Measurements from ENCODE around the gene SND1. TPM values are rescaled to one million over a fixed set of nuclear protein-coding genes. Genes with fewer than 3 reads are reported as not detected.

SND1 gene
- total and polyA plus RNA-seq, 2 donors (not counting 3 experiments of a cell fraction or from before 2014, with no cell fraction given) = 116 to 249 TPM

GRCh38 chr7:127854383-127854782, 202.4 kb downstream of the SND1 start:
- no peaks in the 10 kb centered on the region for H3K9me1 ChIP-seq (replicated peaks; ENCODE audit: control insufficient read depth, extremely low read depth, insufficient read depth, low read length)
- FAIRE-seq = no peak
- no peak overlapping the region for H3K27ac ChIP-seq (ENCODE audit: insufficient read depth, low read depth, low read length)
- BruUV-seq (replicated peaks) = no TSS peak
- TF ChIP-seq GATA2 (IDR thresholded peaks at IDR 0.05; ENCODE audit: insufficient read depth, insufficient read length, low read depth, low read length) (no peak), CTCF (IDR thresholded peaks at IDR 0.05; ENCODE audit: extremely low read depth in 1 of 2, insufficient read depth in 1 of 2, low read depth in 1 of 2, low read length in 2 of 2) (no peak), EZH2 (IDR thresholded peaks at IDR 0.05; ENCODE audit: borderline replicate concordance, low read depth, low read length, severe bottlenecking) (no peak), POLR2AphosphoS5 (IDR thresholded peaks at IDR 0.05; ENCODE audit: insufficient read depth, low read depth, low read length) (no peak), MYC (IDR thresholded peaks at IDR 0.05; ENCODE audit: low read depth, low read length) (no peak), FOS (IDR thresholded peaks at IDR 0.05; ENCODE audit: borderline replicate concordance, insufficient read depth, low read length) (no peak), POLR2A (IDR thresholded peaks at IDR 0.05; ENCODE audit: low read depth, low read length) (no peak), JUN (IDR thresholded peaks at IDR 0.05; ENCODE audit: borderline replicate concordance, insufficient read depth, insufficient read length, low read depth) (no peak), MAX (IDR thresholded peaks at IDR 0.05; ENCODE audit: insufficient read depth, insufficient read length) (no peak)
- intact Hi-C loops (cut with micrococcal nuclease) (no loop called here), dilution Hi-C loops (cut with MboI; ENCODE audit: extremely low pct_ligation_motif_present, low sequenced_read_pairs) (no loop called here)
- H3K4me3 ChIP-seq (replicated peaks in 1 of 3; ENCODE audit: insufficient read depth in 1 of 3, low read depth in 1 of 3, low read length in 3 of 3) = no peak overlapping the region
- H3K79me2 ChIP-seq (ENCODE audit: control insufficient read depth, insufficient read depth, low read length) = peaks cover 4% of the 10 kb centered on the region
- H3K9me3 ChIP-seq (replicated peaks; ENCODE audit: control insufficient read depth, insufficient read depth, low read length) = no peaks in the 10 kb centered on the region
- no peaks in the 10 kb centered on the region for H3K36me3 ChIP-seq (ENCODE audit: control insufficient read depth in 2 of 2, extremely low read depth in 1 of 2, insufficient read depth in 2 of 2, low read length in 2 of 2)
- no peaks in the 10 kb centered on the region for H3K4me1 ChIP-seq (ENCODE audit: control insufficient read depth, extremely low read depth, insufficient read depth, low read length)
- CTCF ChIA-PET = interaction anchor here (1.4 to 2.1 kb wide), 2 partner anchors 10 to 13 kb away, joined by 3 to 5 read pairs; no protein-coding TSS in a partner anchor
- H3K4me2 ChIP-seq (ENCODE audit: insufficient read depth, low read length) = no peak overlapping the region
- no peak overlapping the region for H3K9ac ChIP-seq (replicated peaks; ENCODE audit: extremely low read depth, insufficient read depth, low read length)
- H3K27me3 ChIP-seq (ENCODE audit: control insufficient read depth in 2 of 2, insufficient read depth in 2 of 2, low read length in 2 of 2) = no peaks in the 10 kb centered on the region
- no peak overlapping the region for H2AFZ ChIP-seq (ENCODE audit: low read depth, low read length)
- H4K20me1 ChIP-seq (replicated peaks; ENCODE audit: control insufficient read depth, extremely low read depth, insufficient read depth, low read length) = no peaks in the 10 kb centered on the region
- POLR2A ChIA-PET = no interaction called here
- DNase-seq (ENCODE audit: low read depth, low spot score) = no peak

All from endothelial cell of umbilical vein (primary cell).